GM21529 (cell line): ENCODE data around the gene SLC39A2.
"Not testable (repeated sequence)": the region's sequence is repeated elsewhere in the genome, so short reads cannot be mapped to it uniquely, and the experiment has no call there.

Experiments used
- ATAC-seq: cut with Tn5 transposase; IDR thresholded peaks from one replicate; pipeline ENCODE4 v1.9.1; 2021; ENCODE audit not compliant: unreplicated experiment

Gene SLC39A2

GRCh38 chr14:21024585-21025370 is 25.7 kb downstream of the SLC39A2 start, which contains the start of gene NDRG2:
Gene NDRG2 (minus strand): TSS chr14:21025061. CDS start chr14:21023315, 1,746 bp downstream.
- no peak for ATAC-seq

- no peak for ATAC-seq
These were observed 26.5 kb downstream of the SLC39A2 start for GRCh38 chr14:21025371-21026273.

DNA sequence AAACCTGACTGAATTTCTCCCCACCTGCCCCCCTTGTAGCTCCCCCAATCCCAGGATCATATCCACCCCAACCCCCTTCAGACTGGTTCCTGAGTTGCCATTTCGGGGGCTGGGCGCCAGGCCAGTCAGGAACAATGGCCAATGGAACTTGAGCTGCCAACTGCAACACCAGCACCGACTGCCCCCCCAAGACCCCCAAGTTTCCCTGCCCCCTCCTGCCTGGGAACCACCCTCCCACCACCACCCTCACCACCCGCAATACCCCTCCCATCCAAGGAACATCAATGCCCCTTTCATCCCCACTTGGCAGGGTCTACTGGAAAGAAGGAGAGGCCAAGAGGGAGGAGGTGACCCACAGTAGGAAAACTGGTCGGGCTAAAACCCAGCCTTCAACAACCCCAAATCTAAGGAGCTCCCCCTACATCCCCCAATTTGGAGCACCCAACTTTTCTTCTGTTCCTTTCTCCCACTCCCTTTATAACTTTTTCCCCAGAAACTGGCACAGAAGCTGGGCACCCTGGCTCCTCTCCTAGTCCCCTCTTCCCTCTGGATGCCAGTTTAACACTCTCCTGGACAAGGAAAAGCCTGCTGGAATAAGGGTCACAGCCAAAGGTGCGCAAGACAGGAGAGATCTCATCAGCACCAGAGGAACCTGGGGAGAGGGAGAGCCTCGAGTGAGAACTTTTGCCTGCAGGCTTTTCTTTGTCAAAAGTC is 27.3 kb downstream of the SLC39A2 start:
- ATAC-seq = no peak

- no peak for ATAC-seq
These were observed 27.9 kb downstream of the SLC39A2 start for GRCh38 chr14:21026988-21027315.

- no peak for ATAC-seq
These were observed 30.8 kb downstream of the SLC39A2 start, which contains the start of gene TPPP2 for GRCh38 chr14:21029917-21030316. Gene TPPP2 (plus strand): TSS chr14:21030217. CDS start chr14:21030582, 365 bp downstream.

DNA sequence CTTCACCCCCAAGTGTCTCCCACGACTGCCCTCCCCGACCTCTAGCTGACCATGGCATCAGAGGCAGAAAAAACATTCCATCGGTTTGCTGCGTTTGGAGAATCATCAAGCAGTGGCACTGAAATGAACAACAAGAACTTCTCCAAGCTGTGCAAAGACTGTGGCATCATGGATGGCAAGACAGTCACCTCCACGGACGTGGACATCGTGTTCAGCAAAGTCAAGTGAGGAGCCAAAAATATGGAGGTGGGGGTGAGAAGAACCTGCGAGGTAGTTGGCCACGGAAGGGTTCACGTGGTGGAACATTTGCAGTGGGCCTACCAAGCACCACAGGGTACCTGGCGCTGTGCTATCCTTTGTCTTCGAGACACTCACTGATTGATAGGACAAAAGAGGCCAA is 31.4 kb downstream of the SLC39A2 start:
- ATAC-seq = no peak

GRCh38 chr14:21032326-21033132 is 33.4 kb downstream of the SLC39A2 start:
- ATAC-seq = no peak

- ATAC-seq = no peak
These were observed 34.1 kb downstream of the SLC39A2 start for GRCh38 chr14:21033133-21033698.

- ATAC-seq = no peak
These were observed 35.6 kb downstream of the SLC39A2 start, which contains the start of gene RNASE13 for GRCh38 chr14:21034707-21035106. Gene RNASE13 (minus strand): TSS chr14:21034807. CDS start chr14:21034288, 519 bp downstream.

- ATAC-seq = no peak
These were observed 37.7 kb downstream of the SLC39A2 start for GRCh38 chr14:21036751-21037150.

- ATAC-seq = no peak
These were observed 38.1 kb downstream of the SLC39A2 start for GRCh38 chr14:21037156-21037555.

DNA sequence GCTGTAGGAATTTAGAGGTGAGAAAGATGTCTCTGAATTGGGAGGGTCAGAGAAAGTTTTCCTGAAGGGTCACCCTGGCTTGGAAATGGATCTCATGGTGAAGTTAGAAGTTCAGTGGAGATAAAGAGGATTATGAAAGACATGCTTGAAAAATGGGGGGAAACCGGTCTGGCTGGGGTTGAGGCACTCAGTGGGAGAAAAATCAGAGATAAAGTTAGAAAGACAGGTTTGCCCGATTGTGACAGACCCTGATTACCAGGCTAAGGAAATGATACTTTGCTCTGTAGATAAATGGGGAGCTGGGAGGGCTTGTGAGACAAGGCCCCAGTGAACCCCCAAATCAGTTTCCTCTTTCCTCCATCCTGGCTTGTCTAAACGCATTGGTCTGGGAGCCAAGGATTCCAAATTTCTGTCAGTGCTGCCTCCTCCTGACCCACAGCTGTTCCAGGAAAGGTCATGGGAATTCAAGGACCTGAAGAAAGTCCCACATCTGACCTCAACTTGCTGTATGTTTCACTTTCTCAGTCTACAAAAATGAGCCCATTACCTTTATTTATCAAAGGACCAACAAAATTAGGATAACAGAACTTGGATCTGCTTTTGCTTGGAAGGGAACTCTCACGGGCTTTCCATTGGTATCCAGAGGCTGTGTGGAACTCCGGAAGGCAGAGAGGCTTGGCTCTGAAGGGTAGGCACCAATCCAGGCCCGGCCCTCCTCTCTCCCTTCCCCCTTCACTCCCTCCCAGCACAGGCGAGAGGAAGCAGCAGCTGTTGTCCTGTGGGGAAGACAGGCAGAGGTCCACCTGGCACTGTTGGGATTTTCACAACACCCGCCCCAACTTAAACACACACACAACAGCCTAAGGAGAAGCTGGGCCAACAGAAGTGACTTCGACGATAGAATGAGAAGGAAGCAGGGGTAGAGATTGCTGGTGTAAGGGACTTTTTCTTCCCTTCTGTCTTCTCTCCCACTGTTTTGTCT is 39.6 kb downstream of the SLC39A2 start:
- no peak for ATAC-seq

DNA sequence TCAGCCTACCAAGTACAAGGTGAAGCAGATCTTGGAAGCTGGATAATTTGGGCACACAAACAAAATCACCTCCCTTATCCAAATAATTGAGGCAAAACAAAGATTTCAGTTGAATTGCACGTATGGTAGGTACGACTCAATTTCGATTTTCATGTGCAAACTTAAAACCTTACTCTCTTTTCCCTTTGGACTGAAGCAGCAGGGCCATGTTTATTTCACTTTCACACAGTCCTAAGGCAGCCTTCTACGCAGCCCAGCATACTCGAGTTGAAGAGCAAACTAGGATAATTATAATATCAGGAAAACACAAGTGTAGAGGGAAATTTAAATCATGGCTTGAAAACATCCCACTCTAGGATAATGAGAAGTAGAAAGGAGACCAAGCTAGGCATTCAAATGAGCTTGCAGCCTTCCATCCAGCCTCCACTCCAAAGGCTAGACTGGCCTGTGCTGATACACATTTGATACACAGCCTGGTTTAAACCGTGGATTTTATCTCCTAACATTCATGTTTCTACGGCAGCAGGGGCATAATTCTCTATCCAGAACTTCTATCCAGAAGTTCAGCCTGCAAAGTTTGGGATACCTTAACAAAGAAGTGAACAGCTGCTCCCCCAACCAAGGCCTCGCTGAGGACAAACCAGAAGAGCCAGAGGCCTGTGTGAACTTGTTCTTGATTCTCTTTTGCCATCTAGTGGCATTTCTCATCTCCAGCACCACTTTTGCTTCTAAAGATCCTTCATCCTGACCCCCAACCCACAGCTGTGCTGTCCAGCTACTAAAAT is 40.7 kb downstream of the SLC39A2 start:
- no peak for ATAC-seq

DNA sequence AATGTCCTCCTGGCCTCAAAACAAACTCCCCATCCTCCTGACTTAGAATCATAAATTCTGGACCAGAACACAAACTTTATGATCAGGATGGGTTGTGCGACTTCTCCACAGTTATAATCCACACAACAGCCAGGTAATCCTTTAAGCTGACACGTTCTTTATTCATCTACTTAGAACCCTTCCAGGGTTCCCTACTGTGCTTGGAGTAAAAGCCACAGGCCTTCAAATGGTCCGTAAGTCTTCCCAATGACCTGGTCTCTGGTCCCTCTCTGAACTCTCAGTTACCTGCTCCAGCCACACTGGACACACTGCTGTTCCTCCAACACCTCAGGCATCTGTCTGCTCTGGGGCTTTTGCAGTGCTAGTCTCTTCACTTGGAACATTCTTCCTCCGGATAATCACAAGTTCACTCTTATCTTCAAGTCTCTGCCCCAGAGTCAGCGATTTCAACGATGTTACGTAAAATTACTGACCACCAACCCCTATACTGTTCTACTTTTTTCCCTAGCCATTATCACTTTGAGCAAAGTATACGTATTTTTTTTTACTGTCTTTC is 41.4 kb downstream of the SLC39A2 start:
- ATAC-seq = no peak

- ATAC-seq = not testable (repeated sequence)
These were observed 41.8 kb downstream of the SLC39A2 start for GRCh38 chr14:21040941-21041340.

DNA sequence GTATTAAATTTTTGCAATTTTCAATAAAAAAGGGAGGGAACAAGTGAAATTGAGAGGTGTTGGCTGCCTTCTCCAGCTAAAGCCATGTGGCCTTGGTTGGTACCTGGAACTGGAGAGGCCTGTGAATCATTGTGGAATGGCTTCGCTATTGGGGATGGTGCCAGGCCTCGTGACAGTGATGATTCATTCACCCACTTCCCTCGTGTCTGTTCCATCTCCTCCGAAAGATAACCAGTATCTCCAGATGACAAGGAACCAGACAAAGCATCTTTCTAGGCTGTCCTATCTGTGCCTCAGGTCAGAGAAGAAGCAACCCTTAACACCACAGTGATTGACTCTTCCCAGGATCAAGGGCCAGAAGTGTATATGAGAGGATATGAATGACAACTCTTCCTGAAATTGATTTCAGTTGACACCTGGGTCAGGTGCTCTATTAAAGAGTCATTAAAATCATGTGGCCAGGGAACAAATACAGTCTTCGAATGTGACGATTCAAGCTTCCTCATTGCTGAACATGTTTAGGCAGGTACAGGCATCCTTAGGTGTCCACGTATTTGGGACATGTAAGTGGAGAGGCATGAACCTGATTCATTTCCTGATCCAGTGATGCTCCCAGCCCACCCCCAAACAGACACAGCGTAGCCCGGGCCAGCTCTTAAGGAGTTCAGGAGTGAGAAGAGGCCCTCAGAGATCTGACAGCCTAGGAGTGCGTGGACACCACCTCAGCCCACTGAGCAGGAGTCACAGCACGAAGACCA is 42.8 kb downstream of the SLC39A2 start, which contains the start of gene RNASE7:
Gene RNASE7 (plus strand): TSS at position 687 of the 758 bp plus-strand sequence. CDS start 631 bp downstream, outside the sequence.
- ATAC-seq = no peak

DNA sequence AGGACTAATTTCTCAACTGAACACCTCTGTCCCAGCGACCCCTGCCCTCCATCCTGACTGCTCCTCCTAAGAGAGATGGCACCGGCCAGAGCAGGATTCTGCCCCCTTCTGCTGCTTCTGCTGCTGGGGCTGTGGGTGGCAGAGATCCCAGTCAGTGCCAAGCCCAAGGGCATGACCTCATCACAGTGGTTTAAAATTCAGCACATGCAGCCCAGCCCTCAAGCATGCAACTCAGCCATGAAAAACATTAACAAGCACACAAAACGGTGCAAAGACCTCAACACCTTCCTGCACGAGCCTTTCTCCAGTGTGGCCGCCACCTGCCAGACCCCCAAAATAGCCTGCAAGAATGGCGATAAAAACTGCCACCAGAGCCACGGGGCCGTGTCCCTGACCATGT is 43.8 kb downstream of the SLC39A2 start:
- no peak for ATAC-seq
